Endodermal cell (in vitro differentiated cells): Measurements from ENCODE around the gene GSAP. TPM values are rescaled to one million over a fixed set of nuclear protein-coding genes. Genes with fewer than 3 reads are reported as not detected.

Experiments
- DNase-seq: peaks from one replicate; pipeline ENCODE4 v3.0.0-alpha.2; 2017
- H3K27ac ChIP-seq: 2 replicates; pipeline ENCODE4 v1.5.1; 2013; ENCODE audit warnings: mild to moderate bottlenecking, low read depth, low read length, moderate library complexity
- H3K27me3 ChIP-seq: 2 replicates; pipeline ENCODE4 v1.6.1; 2013; ENCODE audit warnings: mild to moderate bottlenecking, low read length, moderate library complexity; ENCODE audit not compliant: insufficient read depth, control insufficient read depth, poor library complexity, severe bottlenecking
- H3K36me3 ChIP-seq: 2 replicates; pipeline ENCODE4 v1.7.0; 2013; ENCODE audit warnings: mild to moderate bottlenecking, low read length, moderate library complexity; ENCODE audit not compliant: control insufficient read depth, insufficient read depth
- H3K4me1 ChIP-seq: one replicate; pipeline ENCODE4 v1.7.0; 2013; ENCODE audit warnings: low read length; ENCODE audit not compliant: control insufficient read depth, insufficient read depth
- H3K4me3 ChIP-seq: 2 replicates; pipeline ENCODE4 v1.5.1; 2013; ENCODE audit warnings: mild to moderate bottlenecking, low read length, moderate library complexity
- H3K9ac ChIP-seq: 2 replicates; pipeline ENCODE4 v1.6.1; 2013; ENCODE audit warnings: mild to moderate bottlenecking, low read length, moderate library complexity; ENCODE audit not compliant: poor library complexity, severe bottlenecking; ENCODE audit errors: extremely low read depth
- H3K9me3 ChIP-seq: 2 replicates; pipeline ENCODE4 v1.6.1; 2013; ENCODE audit warnings: mild to moderate bottlenecking, low read length, moderate library complexity; ENCODE audit not compliant: control insufficient read depth
- H3K27ac Mint-ChIP-seq: 2 replicates; pipeline ENCODE4 v1.8.0; 2020; ENCODE audit warnings: mixed read lengths
- H3K27me3 Mint-ChIP-seq: 2 replicates; pipeline ENCODE4 v1.8.0; 2021; ENCODE audit warnings: mild to moderate bottlenecking, mixed read lengths; ENCODE audit not compliant: insufficient read depth
- H3K36me3 Mint-ChIP-seq: 2 replicates; pipeline ENCODE4 v1.8.0; 2020; ENCODE audit warnings: low read depth, mixed read lengths
- H3K4me1 Mint-ChIP-seq: 2 replicates; pipeline ENCODE4 v1.8.0; 2020; ENCODE audit warnings: mixed read lengths
- H3K4me3 Mint-ChIP-seq: 2 replicates; pipeline ENCODE4 v1.8.0; 2020; ENCODE audit warnings: mild to moderate bottlenecking, moderate library complexity, mixed read lengths
- H3K9me3 Mint-ChIP-seq: 2 replicates; pipeline ENCODE4 v1.8.0; 2020; ENCODE audit warnings: mild to moderate bottlenecking, mixed read lengths
- CTCF ChIP-seq: fragments of 200-600 bp; sonication (generic); conservative IDR thresholded peaks from 2 replicates; pipeline ENCODE4 v1.5.0; 2021; ENCODE audit warnings: antibody characterized with exemption, mild to moderate bottlenecking
- WGBS, 2 experiments: methylation state at CpG; one replicate each; pipeline versions ENCODE4 v1.1.5 to v1.1.7; 2013; ENCODE audit warnings: missing lambda C conversion rate in 2 of 2, mixed read lengths in 1 of 2; ENCODE audit not compliant: insufficient coverage in 1 of 2, insufficient read length in 1 of 2; 5-methylcytosine and 5-hydroxymethylcytosine counted together
- total RNA-seq, 2 donors: library from RNA; stranded (reverse); fragmentation: NEBNext Ultra II Directional in 1 of 2; extraction: Animal tissue kit (Norgen Biotek cat#: 25700) in 1 of 2; gene quantifications; 2 replicates in 1 of 2; 3 replicates in 1 of 2; pipeline ENCODE4 v1.2.1, GENCODE V29; 2021

The GSAP gene
- total RNA-seq, 2 donors from 2014 or later = 0.82 to 0.90 TPM

- Mint-ChIP-seq H3K27ac (no peak overlapping the region), H3K4me1 (peaks cover 30% of the 10 kb centered on the region)
- no peak for TF ChIP-seq CTCF
These were observed 14.8 kb upstream of the GSAP start for GRCh38 chr7:77430927-77431326.

GRCh38 chr7:77428777-77429231, 12.7 kb upstream of the GSAP start:
- TF ChIP-seq CTCF = no peak
- Histone ChIP-seq H3K4me3 (no peak overlapping the region), H3K27me3 (no peaks in the 10 kb centered on the region), H3K9ac (no peak overlapping the region), H3K27ac (no peak overlapping the region), H3K36me3 (no peaks in the 10 kb centered on the region), H3K9me3 (no peaks in the 10 kb centered on the region), H3K4me1 (peaks cover 10% of the 10 kb centered on the region)
- Mint-ChIP-seq H3K36me3 (no peaks in the 10 kb centered on the region), H3K27me3 (no peaks in the 10 kb centered on the region), H3K27ac (no peak overlapping the region), H3K4me3 (no peak overlapping the region), H3K4me1 (peaks cover 40% of the 10 kb centered on the region), H3K9me3 (no peaks in the 10 kb centered on the region)
- DNase-seq = no peak
- WGBS, 2 experiments = 93 to 98% methylated on average over 5 to 10 of the region's 10 CpGs

More at GRCh38 chr7:77430927-77431326, 14.8 kb upstream of the GSAP start:
- Histone ChIP-seq H3K36me3 (no peaks in the 10 kb centered on the region), H3K4me1 (peaks cover 10% of the 10 kb centered on the region), H3K27ac (no peak overlapping the region), H3K27me3 (no peaks in the 10 kb centered on the region), H3K9me3 (no peaks in the 10 kb centered on the region), H3K4me3 (no peak overlapping the region), H3K9ac (no peak overlapping the region)
- no peaks in the 10 kb centered on the region for H3K27me3 Mint-ChIP-seq
- H3K9me3 Mint-ChIP-seq = no peaks in the 10 kb centered on the region
- no peaks in the 10 kb centered on the region for H3K36me3 Mint-ChIP-seq
- no peak overlapping the region for H3K4me3 Mint-ChIP-seq
- 91 to 95% methylated on average over 4 to 7 of the region's 7 CpGs for WGBS, 2 experiments
- no peak for DNase-seq

GRCh38 chr7:77427996-77428603, 12.0 kb upstream of the GSAP start:
- peaks cover 10% of the 10 kb centered on the region for H3K4me1 ChIP-seq
- no peak overlapping the region for H3K9ac ChIP-seq
- H3K27me3 ChIP-seq = no peaks in the 10 kb centered on the region
- H3K27ac Mint-ChIP-seq = no peak overlapping the region
- H3K27me3 Mint-ChIP-seq = no peaks in the 10 kb centered on the region
- H3K9me3 ChIP-seq = no peaks in the 10 kb centered on the region
- H3K36me3 ChIP-seq = no peaks in the 10 kb centered on the region
- H3K4me3 ChIP-seq = no peak overlapping the region
- H3K4me3 Mint-ChIP-seq = no peak overlapping the region
- no peaks in the 10 kb centered on the region for H3K9me3 Mint-ChIP-seq
- peaks cover 40% of the 10 kb centered on the region for H3K4me1 Mint-ChIP-seq
- H3K27ac ChIP-seq = no peak overlapping the region
- peak; percentile 53 for DNase-seq
- no peak for TF ChIP-seq CTCF
- WGBS, 2 experiments = 81 to 100% methylated on average over 3 to 5 of the region's 5 CpGs
- H3K36me3 Mint-ChIP-seq = no peaks in the 10 kb centered on the region
